H9 (cell line): Measurements from ENCODE around the gene EPC2. TPM values are rescaled to one million over a fixed set of nuclear protein-coding genes. Genes with fewer than 3 reads are reported as not detected.
A peak's percentile ranks its signal among the peaks of the same experiment; 100 is the strongest.

Experiments used
- DNase-seq: peaks from one replicate; pipeline ENCODE4 v3.0.0-alpha.2; 2017
- H2AFZ ChIP-seq: one replicate; pipeline ENCODE4 v1.6.1; 2013; ENCODE audit warnings: mild to moderate bottlenecking, low read length, control low read depth, moderate library complexity
- H2AK5ac ChIP-seq: 2 replicates; pipeline ENCODE4 v1.6.1; 2013; ENCODE audit warnings: low read length, control low read depth, mixed read lengths; ENCODE audit not compliant: insufficient read length
- H2BK120ac ChIP-seq: one replicate; pipeline ENCODE4 v1.6.1; 2013; ENCODE audit warnings: low read depth, mild to moderate bottlenecking, low read length, control low read depth, inconsistent platforms; ENCODE audit not compliant: poor library complexity, severe bottlenecking
- H2BK12ac ChIP-seq: 2 replicates; pipeline ENCODE4 v1.6.1; 2013; ENCODE audit warnings: low read length, control low read depth, mixed read lengths, low read depth; ENCODE audit not compliant: insufficient read length
- H2BK15ac ChIP-seq: 2 replicates; pipeline ENCODE4 v1.6.1; 2013; ENCODE audit warnings: low read depth, low read length, control low read depth
- H2BK20ac ChIP-seq: one replicate; pipeline ENCODE4 v1.6.1; 2013; ENCODE audit warnings: low read depth, mild to moderate bottlenecking, low read length, control low read depth, inconsistent platforms; ENCODE audit not compliant: poor library complexity, severe bottlenecking
- H2BK5ac ChIP-seq: 2 replicates; pipeline ENCODE4 v1.6.1; 2013; ENCODE audit warnings: low read length, control low read depth, mixed read lengths; ENCODE audit not compliant: insufficient read length
- H3K14ac ChIP-seq: 2 replicates; pipeline ENCODE4 v1.6.1; 2013; ENCODE audit warnings: low read length, control low read depth; ENCODE audit not compliant: insufficient read depth
- H3K18ac ChIP-seq: 2 replicates; pipeline ENCODE4 v1.6.1; 2013; ENCODE audit warnings: low read depth, mild to moderate bottlenecking, mixed read lengths, low read length, control low read depth; ENCODE audit not compliant: insufficient read length
- H3K23ac ChIP-seq: 2 replicates; pipeline ENCODE4 v1.6.1; 2013; ENCODE audit warnings: low read length, control low read depth, mixed read lengths, low read depth; ENCODE audit not compliant: insufficient read length
- H3K23me2 ChIP-seq: 2 replicates; pipeline ENCODE4 v1.6.1; 2013; ENCODE audit warnings: low read depth, mild to moderate bottlenecking, mixed read lengths, low read length, control low read depth; ENCODE audit not compliant: insufficient read length, poor library complexity, severe bottlenecking
- H3K27ac ChIP-seq: 2 replicates; pipeline ENCODE4 v1.5.1; 2013; ENCODE audit warnings: low read length, control low read depth, mixed read lengths, low read depth; ENCODE audit not compliant: insufficient read length
- H3K27me3 ChIP-seq: 2 replicates; pipeline ENCODE4 v1.6.1; 2013; ENCODE audit warnings: low read length, control low read depth, inconsistent platforms; ENCODE audit not compliant: insufficient read depth
- H3K4ac ChIP-seq: 2 replicates; pipeline ENCODE4 v1.6.1; 2013; ENCODE audit warnings: low read depth, mild to moderate bottlenecking, control low read depth, inconsistent platforms, low read length, moderate library complexity
- H3K4me1 ChIP-seq: 2 replicates; pipeline ENCODE4 v1.6.1; 2013; ENCODE audit warnings: low read length, control low read depth, inconsistent platforms; ENCODE audit not compliant: insufficient read depth
- H3K4me2 ChIP-seq: 2 replicates; pipeline ENCODE4 v1.6.1; 2013; ENCODE audit warnings: low read length, control low read depth, mixed read lengths; ENCODE audit not compliant: insufficient read length, insufficient read depth
- H3K56ac ChIP-seq: 2 replicates; pipeline ENCODE4 v1.6.1; 2013; ENCODE audit warnings: low read depth, mild to moderate bottlenecking, mixed read lengths, low read length, control low read depth; ENCODE audit not compliant: insufficient read length
- H3K79me1 ChIP-seq: 2 replicates; pipeline ENCODE4 v1.6.1; 2013; ENCODE audit warnings: low read depth, mild to moderate bottlenecking, moderate library complexity, low read length, control low read depth, inconsistent platforms; ENCODE audit not compliant: insufficient read depth, poor library complexity, severe bottlenecking
- H3K79me2 ChIP-seq: 2 replicates; pipeline ENCODE4 v1.6.1; 2013; ENCODE audit warnings: low read length, control low read depth, inconsistent platforms; ENCODE audit not compliant: insufficient read depth
- H3K9ac ChIP-seq: 2 replicates; pipeline ENCODE4 v1.6.1; 2013; ENCODE audit warnings: low read length, control low read depth, mixed read lengths; ENCODE audit not compliant: insufficient read length; ENCODE audit errors: extremely low read depth
- H3K9me3 ChIP-seq: one replicate; pipeline ENCODE4 v1.6.1; 2013; ENCODE audit warnings: low read depth, low read length, inconsistent platforms; ENCODE audit not compliant: control insufficient read depth
- H3T11ph ChIP-seq: one replicate; pipeline ENCODE4 v1.6.1; 2013; ENCODE audit warnings: mild to moderate bottlenecking, low read length, control low read depth, inconsistent platforms
- H4K20me1 ChIP-seq: one replicate; pipeline ENCODE4 v1.6.1; 2013; ENCODE audit not compliant: control insufficient read depth, insufficient read length, insufficient read depth
- H4K5ac ChIP-seq: 2 replicates; pipeline ENCODE4 v1.6.1; 2013; ENCODE audit warnings: low read depth, mild to moderate bottlenecking, mixed read lengths, low read length, control low read depth; ENCODE audit not compliant: insufficient read length
- H4K8ac ChIP-seq: replicated peaks from 2 replicates; pipeline ENCODE4 v1.6.1; 2013; ENCODE audit warnings: low read length, control low read depth, mixed read lengths, low read depth; ENCODE audit not compliant: insufficient read length
- H4K91ac ChIP-seq: 2 replicates; pipeline ENCODE4 v1.6.1; 2013; ENCODE audit warnings: low read depth, mild to moderate bottlenecking, moderate library complexity, mixed read lengths, low read length, control low read depth; ENCODE audit not compliant: insufficient read length
- H3K27ac Mint-ChIP-seq, 3 experiments: 2 replicates in 2 of 3; 3 replicates in 1 of 3; pipeline ENCODE4 v1.8.0; 2020 to 2021; ENCODE audit warnings: mixed read lengths in 3 of 3, mild to moderate bottlenecking in 1 of 3, moderate library complexity in 1 of 3
- H3K27me3 Mint-ChIP-seq: 2 replicates; pipeline ENCODE4 v1.8.0; 2021; ENCODE audit warnings: low read depth, mild to moderate bottlenecking, moderate library complexity, mixed read lengths
- H3K36me3 Mint-ChIP-seq, 3 experiments: 2 replicates in 2 of 3; 3 replicates in 1 of 3; pipeline ENCODE4 v1.8.0; 2020 to 2021; ENCODE audit warnings: low read depth in 3 of 3, mixed read lengths in 3 of 3; ENCODE audit not compliant: insufficient read depth in 1 of 3
- H3K4me1 Mint-ChIP-seq, 2 experiments: 2 replicates each; pipeline ENCODE4 v1.8.0; 2020; ENCODE audit warnings: mixed read lengths in 2 of 2
- H3K4me3 Mint-ChIP-seq, 2 experiments: 2 replicates in 1 of 2; 3 replicates in 1 of 2; pipeline ENCODE4 v1.8.0; 2020 to 2021; ENCODE audit warnings: mild to moderate bottlenecking in 2 of 2, mixed read lengths in 2 of 2, moderate library complexity in 1 of 2
- H3K9me3 Mint-ChIP-seq, 2 experiments: 2 replicates in 1 of 2; 3 replicates in 1 of 2; pipeline ENCODE4 v1.8.0; 2020; ENCODE audit warnings: mild to moderate bottlenecking in 2 of 2, mixed read lengths in 2 of 2, moderate library complexity in 1 of 2
- CTCF ChIP-seq: fragments of 200-600 bp; sonication (generic); conservative IDR thresholded peaks from 3 replicates; pipeline ENCODE4 v1.8.0; 2021; ENCODE audit warnings: antibody characterized with exemption, mild to moderate bottlenecking
- WGBS: extraction: QIAGEN DNeasy Blood & Tissue Kit; methylation state at CpG from one replicate; pipeline ENCODE4 v1.1.7; 2013; ENCODE audit warnings: missing lambda C conversion rate, low lambda C conversion rate, mixed read lengths; ENCODE audit not compliant: insufficient read length; ENCODE audit errors: extremely low coverage; 5-methylcytosine and 5-hydroxymethylcytosine counted together
- total RNA-seq: library from RNA; stranded (reverse); gene quantifications from 2 replicates; pipeline ENCODE4 v1.2.1, GENCODE V29; 2021

Gene EPC2
- total RNA-seq, 1 experiment from 2014 or later: 31.3 TPM

DNA sequence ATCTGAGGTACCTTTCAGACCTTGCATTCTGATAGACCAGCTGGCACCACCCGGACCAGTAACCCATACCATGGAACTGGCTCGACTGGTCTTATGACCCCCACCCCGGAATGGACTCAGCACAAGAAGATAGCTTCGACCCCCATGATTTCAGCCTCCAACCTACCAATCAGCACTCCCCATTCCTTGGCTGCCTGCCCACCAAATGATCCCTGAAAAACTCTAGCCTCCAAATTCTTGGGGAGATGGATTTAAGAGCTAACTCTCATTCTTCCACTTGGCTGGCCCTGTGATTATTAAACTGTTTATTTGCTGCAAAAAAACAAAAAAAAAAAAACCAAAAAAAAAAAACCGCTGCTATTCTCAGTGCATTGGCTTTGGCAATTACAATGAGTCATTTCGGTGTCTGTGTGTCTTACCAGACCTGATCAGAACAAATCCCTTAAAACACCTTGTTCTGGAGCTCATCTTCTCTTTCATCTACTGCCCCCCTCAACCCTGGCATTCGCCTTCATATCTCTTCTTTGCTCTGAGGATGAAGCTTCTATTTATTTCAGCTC is 170.4 kb downstream of the EPC2 start:
- H3K4me1 Mint-ChIP-seq: peaks cover 59 to 64% of the 10 kb centered on the region in 2 experiments
- H3K4me3 Mint-ChIP-seq: peak overlapping the region in 1 of 2 experiments; percentile 8; a peak in 1 of 5 replicates
- Histone ChIP-seq H3K4me2 (no peak overlapping the region), H2AFZ (no peak overlapping the region), H2BK5ac (no peak overlapping the region), H3K14ac (no peak overlapping the region; the same call in 1 of the 2 replicates), H4K8ac (no peak overlapping the region), H3K18ac (no peak overlapping the region), H3K79me2 (no peaks in the 10 kb centered on the region), H3K56ac (no peak overlapping the region), H3K27me3 (no peaks in the 10 kb centered on the region), H3K79me1 (no peaks in the 10 kb centered on the region), H3K9ac (no peak overlapping the region), H4K20me1 (no peaks in the 10 kb centered on the region), H2AK5ac (no peak overlapping the region), H3K4me1 (peaks cover 18% of the 10 kb centered on the region; the same call in 1 of the 2 replicates), H2BK120ac (no peak overlapping the region), H3K23ac (no peak overlapping the region), H3T11ph (no peak overlapping the region), H3K23me2 (no peaks in the 10 kb centered on the region), H3K27ac (no peak overlapping the region), H4K91ac (no peak overlapping the region), H2BK12ac (no peak overlapping the region), H2BK20ac (no peak overlapping the region), H3K4ac (no peak overlapping the region), H4K5ac (no peak overlapping the region), H3K9me3 (no peaks in the 10 kb centered on the region), H2BK15ac (no peak overlapping the region)
- no peaks in the 10 kb centered on the region; the same call in 1 of the 2 replicates for H3K27me3 Mint-ChIP-seq
- no peak for TF ChIP-seq CTCF
- H3K36me3 Mint-ChIP-seq: no peaks in the 10 kb centered on the region
- H3K27ac Mint-ChIP-seq: peak overlapping the region; percentile 26 to 96 (median 95); a peak in 5 of 7 replicates
- H3K9me3 Mint-ChIP-seq: no peaks in the 10 kb centered on the region; a peak in 1 of 5 replicates
- DNase-seq: no peak
- WGBS: no CpG with 5 or more reads among the region's 7 CpGs
